SKM-1 treated with dmso at 0.1 percent for 144 hours (cell line): Measurements from ENCODE around the gene MACROD2.
"Not testable (repeated sequence)": the region's sequence is repeated elsewhere in the genome, so short reads cannot be mapped to it uniquely, and the experiment has no call there.

Experiments used
- DNase-seq: peaks from one replicate; lab custom pipeline; 2025; ENCODE audit not compliant: unreplicated experiment; lab: John Stamatoyannopoulos, UW

MACROD2 gene

DNA sequence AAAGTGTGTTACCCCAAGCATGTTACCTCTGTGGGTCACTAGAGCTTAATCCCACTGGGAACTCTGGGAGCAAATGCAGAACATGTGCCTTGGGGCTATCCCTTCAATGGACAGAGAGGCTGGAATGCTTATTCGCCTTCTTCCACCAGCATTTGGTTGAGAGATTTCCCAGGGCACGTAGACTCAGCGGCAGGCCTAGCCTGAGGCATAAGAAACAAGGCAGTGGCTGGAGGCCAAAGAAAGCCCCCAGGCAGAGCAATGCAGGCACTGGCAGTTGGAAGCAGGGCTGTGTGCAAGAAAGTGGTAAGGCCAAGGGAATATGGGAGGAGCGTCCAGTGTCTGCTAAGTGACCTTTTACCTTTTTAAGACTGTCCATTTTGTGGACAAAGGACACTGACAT lies 456.1 kb downstream of the MACROD2 start:
- DNase-seq, result no peak

DNA sequence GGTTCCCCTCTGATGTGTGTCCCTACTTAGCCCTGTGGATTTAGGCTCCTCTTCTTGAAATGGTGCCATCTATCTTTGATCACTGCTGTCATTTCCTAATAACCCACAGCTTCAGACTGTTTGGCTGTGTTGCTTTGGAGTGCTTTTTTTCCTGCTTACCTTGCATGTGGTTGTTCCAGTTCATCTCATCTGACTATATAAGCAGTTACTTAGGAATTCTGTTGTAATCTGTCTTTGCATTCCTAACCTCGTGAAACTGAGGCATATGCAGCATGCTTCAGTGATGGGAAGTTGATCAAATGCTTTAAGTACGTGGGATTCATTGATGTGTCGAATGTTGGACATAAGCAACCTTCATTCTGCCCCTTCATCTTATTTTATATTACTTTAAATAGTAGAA lies 457.9 kb downstream of the MACROD2 start:
- no peak for DNase-seq

DNA sequence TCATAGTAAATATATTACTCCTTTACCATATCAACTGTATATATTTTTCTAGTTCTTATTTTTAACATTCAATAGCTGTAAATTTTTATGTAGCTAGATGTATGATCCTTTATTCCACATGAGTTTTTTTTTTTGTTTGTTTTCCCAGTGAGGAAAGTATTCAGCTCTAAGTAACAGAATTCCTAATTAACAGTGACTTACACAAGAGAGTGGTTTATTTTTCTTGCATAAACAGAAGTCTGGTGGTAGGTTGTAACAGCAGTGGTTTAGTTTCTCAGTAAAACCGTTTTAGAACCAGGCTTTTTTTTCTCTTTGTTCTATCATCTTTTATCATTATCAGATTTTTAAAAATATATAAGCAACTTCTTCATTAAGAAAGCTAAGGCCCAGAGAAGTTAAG lies 459.0 kb downstream of the MACROD2 start:
- no peak for DNase-seq

DNA sequence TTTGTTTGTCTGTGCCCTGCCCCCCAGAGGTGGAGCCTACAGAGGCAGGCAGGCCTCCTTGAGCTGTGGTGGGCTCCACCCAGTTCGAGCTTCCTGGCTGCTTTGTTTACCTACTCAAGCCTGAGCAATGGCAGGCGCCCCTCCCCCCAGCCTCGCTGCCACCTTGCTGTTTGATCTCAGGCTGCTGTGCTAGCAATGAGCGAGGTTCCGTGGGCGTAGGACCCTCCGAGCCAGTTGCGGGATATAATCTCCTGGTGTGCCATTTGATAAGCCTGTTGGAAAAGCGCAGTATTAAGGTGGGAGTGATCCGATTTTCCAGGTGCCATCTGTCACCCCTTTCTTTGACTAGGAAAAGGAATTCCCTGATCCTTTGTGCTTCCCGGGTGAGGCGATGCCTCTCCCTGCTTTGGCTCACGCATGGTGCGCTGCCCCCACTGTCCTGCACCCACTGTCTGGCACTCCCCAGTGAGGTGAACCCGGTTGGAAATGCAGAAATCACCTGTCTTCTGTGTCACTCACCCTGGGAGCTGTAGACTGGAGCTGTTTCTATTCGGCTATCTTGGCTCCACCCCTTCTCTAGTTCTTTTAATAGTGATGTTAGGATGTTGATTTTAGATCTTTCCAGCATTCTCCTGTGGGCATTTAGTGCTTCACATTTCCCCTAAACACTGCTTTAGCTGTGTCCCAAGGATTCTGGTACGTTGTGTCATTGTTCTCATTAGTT lies 471.9 kb downstream of the MACROD2 start:
- DNase-seq, result not testable (repeated sequence)

DNA sequence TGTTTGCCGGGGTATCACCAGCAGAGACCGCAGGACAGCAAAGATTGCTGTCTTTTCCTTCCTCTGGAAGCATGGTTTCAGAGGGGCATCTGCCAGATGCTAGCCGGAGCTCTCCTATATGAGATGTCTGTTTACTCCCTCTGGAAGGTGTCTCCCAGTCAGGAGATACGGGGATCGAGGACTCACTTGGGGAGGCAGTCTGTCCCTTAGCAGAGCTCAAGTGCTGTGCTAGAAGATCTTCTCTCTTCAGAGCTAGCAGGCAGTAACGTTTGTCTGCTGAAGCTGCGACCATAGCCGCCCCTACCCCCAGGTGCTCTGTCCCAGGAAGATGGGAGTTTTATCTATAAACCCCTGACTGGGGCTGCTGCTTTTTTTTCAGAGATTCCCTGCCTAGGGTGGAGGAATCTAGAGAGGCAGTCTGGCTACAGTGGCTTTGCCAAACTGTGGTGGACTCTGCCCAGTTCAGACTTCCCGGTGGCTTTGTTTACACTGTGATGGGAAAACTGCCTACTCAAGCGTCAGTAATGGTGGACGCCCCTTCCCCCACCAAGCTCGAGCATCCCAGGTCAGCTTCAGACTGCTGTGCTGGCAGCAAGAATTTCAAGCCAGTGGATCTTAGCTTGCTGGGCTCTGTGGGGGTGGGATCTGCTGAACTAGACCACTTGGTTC lies 475.0 kb downstream of the MACROD2 start:
- DNase-seq, result no peak

DNA sequence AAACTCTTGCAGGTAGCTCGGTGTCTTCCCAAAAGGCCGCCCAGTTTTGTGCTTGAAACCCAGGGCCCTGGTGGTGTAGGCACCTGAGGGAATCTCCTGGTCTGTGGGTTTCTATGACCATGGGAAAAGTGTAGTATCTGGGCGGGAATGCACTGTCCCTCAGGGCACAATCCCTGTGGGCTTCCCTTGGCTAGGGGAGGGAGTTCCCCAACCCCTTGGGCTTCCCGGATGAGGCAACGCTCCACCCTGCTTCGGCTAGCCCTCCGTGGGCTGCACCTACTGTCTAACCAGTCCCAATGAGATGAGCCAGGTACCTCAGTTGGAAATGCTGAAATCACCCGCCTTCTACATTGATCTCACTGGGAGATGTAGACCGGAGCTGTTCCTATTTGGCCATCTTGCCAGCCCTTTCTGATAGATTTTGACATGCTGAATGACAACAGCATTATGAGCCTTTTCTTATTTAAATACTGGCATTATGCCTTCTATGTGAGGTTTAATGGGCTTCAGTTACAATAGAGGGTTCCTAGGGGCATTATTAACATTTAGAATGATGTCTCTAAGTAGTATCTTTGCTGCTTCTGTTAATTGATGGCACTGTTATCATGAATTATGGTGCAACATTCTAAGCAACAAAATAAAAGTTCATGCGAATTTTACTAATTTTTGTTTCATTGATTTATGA lies 475.8 kb downstream of the MACROD2 start:
- DNase-seq, result no peak

DNA sequence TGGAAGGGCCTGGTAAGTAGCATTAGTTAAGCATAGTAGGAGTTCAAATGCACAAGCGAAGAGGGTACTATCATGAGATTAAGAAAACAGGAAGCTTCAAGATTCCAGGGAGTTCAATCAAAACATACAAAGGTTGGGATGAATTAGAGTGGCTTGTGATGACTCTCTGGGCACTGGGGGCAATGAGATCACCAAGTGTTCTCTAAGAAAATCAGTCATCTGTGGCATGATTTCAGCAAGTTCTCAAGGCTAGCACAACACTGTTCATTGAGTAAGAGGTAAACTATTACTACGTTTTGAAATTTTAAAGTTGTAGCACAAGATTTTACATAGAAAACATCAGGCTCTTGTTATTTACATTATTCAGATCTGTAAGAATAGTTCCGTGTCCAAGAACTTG lies 481.8 kb downstream of the MACROD2 start:
- no peak for DNase-seq

DNA sequence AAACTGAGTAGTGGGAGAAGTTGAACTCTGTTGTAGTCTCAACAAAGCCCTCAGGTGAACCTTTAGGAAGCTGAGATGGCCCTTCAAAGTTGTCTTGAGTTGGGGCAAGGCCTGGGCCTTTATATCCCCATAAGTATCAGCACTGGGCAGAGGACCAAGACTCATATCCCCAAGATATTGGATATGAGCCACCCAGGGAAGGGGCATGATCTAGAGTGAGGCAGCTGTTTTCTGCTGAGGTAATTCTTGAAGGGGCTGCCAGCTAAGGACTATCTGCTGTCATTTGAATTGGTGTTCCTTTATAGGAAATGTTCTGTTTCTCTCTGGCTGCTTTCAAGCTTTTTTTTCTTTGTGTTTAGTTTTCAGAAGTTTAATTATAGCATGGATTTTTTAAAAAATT lies 482.8 kb downstream of the MACROD2 start:
- no peak for DNase-seq

DNA sequence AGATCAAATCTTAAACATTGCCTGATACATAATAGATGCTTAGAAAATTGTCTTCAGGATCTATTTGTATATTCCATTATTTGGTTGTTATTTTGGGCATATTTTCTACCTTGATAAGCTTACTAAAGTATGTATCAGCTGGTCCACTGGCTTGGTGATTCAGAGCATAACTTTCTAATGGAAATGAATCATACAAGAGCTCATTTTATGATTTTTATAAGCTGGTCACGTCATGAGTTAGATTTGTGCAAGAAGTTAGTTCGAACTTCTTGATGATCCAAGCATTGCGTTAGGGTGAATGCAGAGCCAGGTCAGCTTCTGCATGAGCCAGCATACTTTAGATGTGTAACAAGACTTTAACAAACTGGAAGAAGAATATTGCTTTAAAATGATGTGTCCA lies 486.5 kb downstream of the MACROD2 start:
- DNase-seq, result no peak

DNA sequence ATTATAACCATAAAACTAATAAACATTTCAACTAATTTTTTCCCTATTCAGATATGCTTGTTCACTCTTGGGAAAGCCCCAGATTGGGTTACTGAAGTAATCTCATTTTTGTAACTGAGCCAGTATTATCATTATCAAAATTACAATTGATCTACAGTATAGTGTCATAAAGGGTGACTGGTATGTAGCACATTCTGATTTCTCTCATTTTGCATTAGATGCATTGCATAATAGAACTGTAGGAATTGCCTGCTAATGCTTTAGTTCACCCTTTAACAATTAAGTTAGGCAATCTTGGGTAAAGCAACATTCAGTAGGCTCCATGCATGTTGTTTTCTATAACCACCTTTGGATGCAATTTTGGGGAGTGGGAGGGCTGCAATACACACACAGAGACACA lies 492.9 kb downstream of the MACROD2 start:
- no peak for DNase-seq

DNA sequence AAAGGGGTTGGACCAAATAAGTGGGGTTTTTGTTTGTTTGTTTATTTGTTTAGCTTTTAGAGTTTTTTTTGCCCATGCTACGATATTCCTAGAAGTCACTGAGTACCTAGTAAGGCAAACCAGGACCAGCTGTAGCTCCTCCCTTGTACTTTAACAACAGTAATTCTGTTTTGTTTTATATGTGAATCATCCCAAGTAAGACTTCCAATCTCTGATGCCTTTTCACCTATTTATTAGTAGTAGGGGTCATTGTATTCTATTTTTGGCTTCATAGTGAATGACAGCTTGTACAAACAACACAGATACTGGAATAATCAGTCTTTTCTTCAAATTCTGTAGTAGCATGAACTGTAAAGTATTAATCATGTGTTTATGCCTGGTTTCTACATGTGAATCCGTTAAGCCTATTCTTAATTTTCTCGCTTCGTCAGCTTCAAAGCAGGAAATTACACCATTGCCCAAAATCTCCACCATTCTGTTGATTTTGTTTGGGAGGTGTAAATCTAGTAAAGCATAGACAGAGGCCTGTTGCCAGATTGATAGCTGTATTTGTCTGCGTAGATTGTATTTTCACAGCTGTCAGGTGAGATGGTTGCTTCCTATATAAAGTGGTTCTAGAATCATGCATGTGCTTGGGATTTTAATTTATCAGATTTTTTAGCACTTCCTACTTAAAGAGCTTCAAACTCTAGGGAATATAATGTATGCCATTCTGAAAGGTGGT lies 493.6 kb downstream of the MACROD2 start:
- DNase-seq, result no peak

DNA sequence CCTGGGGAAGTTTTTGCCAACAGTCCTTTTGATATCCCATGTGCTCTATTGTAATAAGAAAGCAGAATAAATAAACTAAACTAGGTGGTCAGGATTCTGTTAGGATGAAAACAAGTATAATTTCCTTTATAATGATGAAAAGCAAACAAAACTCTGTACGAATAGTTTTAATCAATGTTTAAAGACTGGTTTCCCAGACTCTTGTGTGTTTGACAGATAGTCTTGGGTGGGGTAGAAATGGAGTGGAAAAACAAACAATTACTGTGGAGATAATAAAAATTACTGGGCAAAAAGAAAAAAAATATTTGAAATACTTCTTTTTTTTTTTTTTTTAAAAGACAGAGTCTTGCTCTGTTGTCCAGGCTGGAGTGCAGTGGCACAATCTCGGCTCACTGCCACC lies 494.2 kb downstream of the MACROD2 start:
- no peak for DNase-seq

DNA sequence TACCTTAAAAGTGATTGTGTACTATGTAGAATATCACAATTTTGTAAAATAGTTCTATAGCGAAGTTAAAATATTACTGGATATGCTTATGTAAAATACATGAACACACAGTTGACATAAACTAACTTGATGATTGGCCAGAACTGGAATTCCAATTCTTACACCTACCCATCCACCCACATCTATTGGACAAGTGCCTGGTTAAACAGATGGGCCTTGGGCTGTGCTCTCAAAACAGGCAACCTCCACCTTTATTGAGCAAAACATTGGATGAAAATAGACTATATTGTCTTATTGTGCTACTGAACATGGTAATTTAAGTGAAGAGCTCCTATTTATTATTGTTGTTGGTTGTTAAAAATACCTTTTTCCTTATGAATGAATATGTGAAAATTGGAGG lies 496.1 kb downstream of the MACROD2 start:
- DNase-seq, result no peak

DNA sequence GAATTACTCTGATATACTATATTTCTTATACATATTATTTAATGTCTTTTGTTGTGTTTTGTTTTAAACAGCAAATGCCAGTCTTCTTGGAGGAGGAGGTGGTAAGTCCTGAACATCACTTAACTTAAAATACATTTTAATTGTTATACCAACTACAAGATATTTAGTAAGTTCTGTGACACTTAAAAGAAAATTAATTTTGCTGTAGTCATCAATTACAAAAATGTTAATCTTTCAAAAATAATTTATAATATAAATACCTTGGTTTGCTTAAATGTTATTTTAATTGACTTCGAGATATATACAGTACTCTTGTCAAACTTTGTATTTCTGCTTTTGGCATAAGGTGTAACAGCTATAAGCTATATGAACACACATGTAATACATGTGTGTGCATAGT lies 498.1 kb downstream of the MACROD2 start:
- DNase-seq, result no peak

DNA sequence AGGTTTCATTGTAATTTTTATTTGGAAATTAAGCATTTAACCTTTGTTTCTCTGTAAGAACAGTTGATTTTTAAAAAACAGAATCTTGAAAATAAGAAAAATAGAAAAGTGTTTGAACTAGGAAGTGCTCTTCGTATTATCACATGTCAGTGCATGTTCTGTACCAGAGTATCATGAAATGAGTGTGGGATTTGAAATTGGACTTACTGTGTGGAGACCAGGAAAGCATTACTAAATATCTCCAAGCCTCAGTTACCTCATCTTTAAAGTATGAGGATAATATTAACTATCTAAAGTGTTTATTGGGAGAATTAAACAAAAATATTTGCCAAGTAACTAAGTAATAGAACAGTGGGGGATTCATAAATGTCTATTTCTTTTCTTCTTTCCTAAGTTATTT lies 499.0 kb downstream of the MACROD2 start:
- no peak for DNase-seq

DNA sequence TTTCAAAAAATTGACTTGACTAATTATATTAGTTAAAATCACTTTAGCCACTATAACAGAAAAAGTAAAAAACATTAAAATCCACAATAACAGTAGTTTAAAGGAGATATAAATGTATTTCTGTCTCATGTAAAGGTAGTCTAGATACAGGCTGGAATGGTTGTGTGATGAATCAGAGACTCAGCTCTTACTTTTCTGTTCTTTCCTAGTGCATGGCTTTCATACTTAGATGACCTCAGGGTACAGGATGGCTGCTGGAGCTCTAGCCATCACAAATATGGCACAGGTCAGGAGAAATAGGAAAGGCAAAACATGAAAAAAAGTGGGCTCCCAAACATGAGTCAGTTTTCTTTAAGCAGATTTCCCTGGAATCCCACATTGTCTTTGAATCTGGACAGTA lies 499.8 kb downstream of the MACROD2 start:
- DNase-seq, result no peak

DNA sequence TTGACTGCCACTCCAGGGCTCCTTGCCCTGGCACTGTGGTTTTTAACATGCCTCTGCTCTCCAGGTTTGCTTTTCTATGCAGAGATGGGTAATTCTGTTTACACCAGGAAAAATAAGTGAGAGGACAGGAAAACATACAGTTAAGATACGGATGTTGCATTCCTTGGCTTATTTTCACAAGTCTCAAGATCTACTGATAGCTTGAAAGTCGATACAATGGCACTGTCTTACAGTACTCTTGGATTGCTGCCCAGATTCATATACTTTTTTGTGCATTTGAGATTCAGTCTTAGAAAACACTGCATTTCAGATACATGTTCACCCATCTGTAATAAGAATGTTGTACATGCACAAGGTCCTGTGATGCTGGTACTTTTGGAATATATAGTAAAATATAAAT lies 501.7 kb downstream of the MACROD2 start:
- no peak for DNase-seq

DNA sequence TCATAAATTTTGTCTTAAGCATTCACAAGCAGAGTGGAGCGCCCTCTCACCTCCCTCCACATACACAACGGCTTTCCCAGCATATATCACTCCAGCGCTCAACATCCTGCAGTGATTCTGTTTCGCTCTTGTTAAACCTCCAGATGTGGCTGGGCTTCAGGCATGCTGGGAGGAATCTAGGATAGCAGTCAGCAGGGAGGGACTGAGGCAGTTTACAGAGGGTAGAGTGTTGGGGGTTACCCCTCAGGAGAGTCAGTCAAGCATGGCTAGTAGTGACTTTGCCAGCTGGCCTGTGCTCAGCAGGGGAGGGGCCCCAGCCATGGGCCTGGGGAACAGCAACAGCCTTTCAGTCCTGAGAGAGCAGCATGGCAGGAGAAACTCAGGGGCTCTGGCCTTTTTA lies 503.5 kb downstream of the MACROD2 start:
- DNase-seq, result no peak

DNA sequence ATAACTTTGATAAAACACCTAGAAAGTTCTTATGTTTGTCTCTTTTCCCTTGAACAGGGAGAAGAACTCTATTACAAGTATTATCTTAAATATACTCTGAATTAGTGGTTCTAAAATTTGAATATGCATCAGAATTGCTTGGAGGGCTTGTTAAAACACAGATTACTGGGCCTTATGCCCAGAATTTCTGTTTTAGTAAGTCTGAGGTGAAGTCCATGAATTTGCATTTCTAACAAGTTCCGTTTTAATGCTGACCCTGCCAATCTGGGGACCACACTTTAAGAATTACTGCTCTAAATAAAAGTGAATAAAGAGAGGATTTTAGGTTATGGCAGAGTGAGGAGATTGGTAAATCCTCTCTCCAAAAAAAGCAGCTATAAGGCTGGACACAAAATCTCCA lies 510.2 kb downstream of the MACROD2 start:
- DNase-seq, result no peak

DNA sequence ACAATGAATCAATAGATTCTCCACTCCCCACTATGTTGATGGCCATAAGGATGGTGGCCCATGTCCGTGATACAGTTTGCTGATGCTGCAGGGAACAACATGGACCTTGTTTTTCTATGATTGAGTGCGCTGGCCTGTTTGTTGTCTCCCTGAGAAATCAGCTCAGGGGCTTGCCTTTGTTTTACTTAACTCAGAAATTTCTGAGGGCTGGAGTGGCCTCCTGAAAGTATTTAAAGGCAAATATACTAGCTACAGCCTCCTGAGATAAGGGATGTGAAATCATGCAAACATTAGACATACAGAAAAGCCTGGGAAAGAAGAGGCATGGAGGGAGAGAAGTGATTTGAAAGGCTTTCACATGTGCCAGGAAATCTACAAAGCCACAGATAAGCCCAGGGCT lies 512.4 kb downstream of the MACROD2 start:
- no peak for DNase-seq

DNA sequence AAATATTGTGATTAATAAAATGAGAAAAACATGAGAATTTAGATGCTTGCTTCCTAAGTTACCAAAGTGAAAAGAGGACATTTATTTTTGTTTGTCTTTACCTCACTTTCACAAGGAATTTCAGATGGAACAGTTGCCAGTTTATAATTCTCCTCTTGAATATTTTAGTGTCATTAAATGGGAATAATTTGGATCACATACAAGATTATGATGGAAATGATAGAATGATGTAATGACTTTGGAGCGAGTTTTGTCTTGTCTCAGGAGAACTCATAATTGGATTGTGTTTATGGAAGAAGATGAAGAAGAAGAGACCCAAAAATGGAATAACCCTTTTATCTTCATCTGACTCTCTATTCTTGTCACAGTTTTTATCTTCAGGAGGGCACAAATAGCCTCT lies 515.0 kb downstream of the MACROD2 start:
- DNase-seq, result no peak

DNA sequence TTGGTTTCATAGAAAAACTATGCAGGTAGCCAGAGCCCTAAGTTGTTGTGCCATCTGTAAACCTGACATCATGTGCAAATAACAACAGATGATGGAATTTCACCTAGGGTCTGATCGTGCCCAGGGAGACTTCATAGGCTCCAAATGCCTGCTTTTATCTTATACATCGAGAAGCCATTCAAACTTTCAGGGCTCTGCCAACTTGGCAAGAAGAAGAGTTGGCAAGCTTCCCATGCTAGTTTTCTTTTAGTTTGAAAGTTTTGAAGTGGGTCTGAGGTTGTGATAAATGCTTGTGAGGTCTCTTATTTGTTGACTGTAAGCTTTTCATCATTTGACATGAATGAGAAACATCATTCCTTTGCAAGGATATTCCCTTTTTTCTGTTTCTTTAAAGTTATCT lies 517.5 kb downstream of the MACROD2 start:
- DNase-seq, result no peak
